ENCODE results near the gene PLEKHM1. TPM values are rescaled to one million over a fixed set of nuclear protein-coding genes. Genes with fewer than 3 reads are reported as not detected.
A peak's percentile ranks its signal among the peaks of the same experiment; 100 is the strongest.
"Not testable (repeated sequence)": the region's sequence is repeated elsewhere in the genome, so short reads cannot be mapped to it uniquely, and the experiment has no call there.

Gene PLEKHM1
- total RNA-seq, 4 donors from 2014 or later = 60.4 to 124 (median 94.1) TPM

GRCh38 chr17:45487704-45488103 lies 2.8 kb downstream of the PLEKHM1 start:
- not testable (repeated sequence) for H3K27me3 ChIP-seq, H3K9me3 ChIP-seq, H3K4me3 ChIP-seq, H3K36me3 ChIP-seq
- peak in 1 of 3 donors; percentile 55 for TF ChIP-seq POLR2AphosphoS5 (IDR thresholded peaks at IDR 0.05)
- peaks cover 54% of the 10 kb centered on the region for H3K4me1 ChIP-seq
- 6% methylated on average over 2 of the region's 2 CpGs for WGBS
- DNase-seq (ENCODE audit: low spot score in 2 of 2) = peak; percentile 87 to 92
- H3K27ac ChIP-seq = peak overlapping the region; percentile 77

GRCh38 chr17:45483591-45484216 lies 6.8 kb downstream of the PLEKHM1 start:
- H3K4me3 ChIP-seq, H3K27me3 ChIP-seq, H3K27ac ChIP-seq, H3K9me3 ChIP-seq, H3K36me3 ChIP-seq: not testable (repeated sequence)
- WGBS = 45% methylated on average over 4 of the region's 5 CpGs
- peaks cover 40% of the 10 kb centered on the region for H3K4me1 ChIP-seq
- peak in 1 of 2 donors; percentile 23 for DNase-seq (ENCODE audit: low spot score in 2 of 2)

- 14% methylated on average over 1 of the region's 3 CpGs for WGBS
- peaks cover 36% of the 10 kb centered on the region for H3K4me1 ChIP-seq
- not testable (repeated sequence) for H3K4me3 ChIP-seq, H3K9me3 ChIP-seq, H3K27ac ChIP-seq, H3K27me3 ChIP-seq, H3K36me3 ChIP-seq
- DNase-seq (ENCODE audit: low spot score in 2 of 2) = peak in 1 of 2 donors; percentile 6
These were observed 7.3 kb downstream of the PLEKHM1 start for GRCh38 chr17:45483177-45483576.

- WGBS = no CpG with 5 or more reads among the region's 4 CpGs
- H3K4me3 ChIP-seq; H3K36me3 ChIP-seq; DNase-seq (ENCODE audit: low spot score in 2 of 2); H3K27ac ChIP-seq; H3K27me3 ChIP-seq; H3K9me3 ChIP-seq: not testable (repeated sequence)
- peaks cover 27% of the 10 kb centered on the region for H3K4me1 ChIP-seq
These were observed 8.2 kb downstream of the PLEKHM1 start for GRCh38 chr17:45482317-45482716.

GRCh38 chr17:45475436-45475835 lies 15.1 kb downstream of the PLEKHM1 start:
- not testable (repeated sequence) for DNase-seq (ENCODE audit: low spot score in 2 of 2); H3K27me3 ChIP-seq; H3K27ac ChIP-seq; H3K9me3 ChIP-seq; H3K4me3 ChIP-seq; H3K4me1 ChIP-seq
- peaks cover 52% of the 10 kb centered on the region for H3K36me3 ChIP-seq
- 98% methylated on average over 7 of the region's 14 CpGs for WGBS

- not testable (repeated sequence) for H3K9me3 ChIP-seq; H3K27me3 ChIP-seq; H3K27ac ChIP-seq; H3K4me1 ChIP-seq; DNase-seq (ENCODE audit: low spot score in 2 of 2); H3K4me3 ChIP-seq
- 73% methylated on average over 3 of the region's 3 CpGs for WGBS
- H3K36me3 ChIP-seq = peaks cover 54% of the 10 kb centered on the region
These were observed 18.3 kb downstream of the PLEKHM1 start for GRCh38 chr17:45472249-45472648.

- Histone ChIP-seq H3K36me3 (peaks cover 37% of the 10 kb centered on the region), H3K27ac (peak overlapping the region; percentile 59)
- DNase-seq (ENCODE audit: low spot score in 2 of 2); H3K4me3 ChIP-seq; H3K27me3 ChIP-seq; H3K4me1 ChIP-seq; H3K9me3 ChIP-seq: not testable (repeated sequence)
- 33% methylated on average over 4 of the region's 4 CpGs for WGBS
These were observed 21.3 kb downstream of the PLEKHM1 start for GRCh38 chr17:45469204-45469563.

GRCh38 chr17:45468293-45469203 lies 22.0 kb downstream of the PLEKHM1 start:
- H3K4me3 ChIP-seq; DNase-seq (ENCODE audit: low spot score in 2 of 2); H3K4me1 ChIP-seq; H3K9me3 ChIP-seq; H3K27me3 ChIP-seq: not testable (repeated sequence)
- WGBS = 54% methylated on average over 6 of the region's 14 CpGs
- peaks cover 37% of the 10 kb centered on the region for H3K36me3 ChIP-seq
- H3K27ac ChIP-seq = peak overlapping the region; percentile 59

- H3K4me1 ChIP-seq; H3K27me3 ChIP-seq; H3K9me3 ChIP-seq; DNase-seq (ENCODE audit: low spot score in 2 of 2); H3K27ac ChIP-seq; H3K4me3 ChIP-seq: not testable (repeated sequence)
- H3K36me3 ChIP-seq = peaks cover 15% of the 10 kb centered on the region
- WGBS = 56% methylated on average over 4 of the region's 8 CpGs
These were observed 28.8 kb downstream of the PLEKHM1 start for GRCh38 chr17:45461524-45462327.

GRCh38 chr17:45460422-45460821 lies 30.1 kb downstream of the PLEKHM1 start:
- H3K4me3 ChIP-seq; DNase-seq (ENCODE audit: low spot score in 2 of 2); H3K27me3 ChIP-seq; H3K27ac ChIP-seq; H3K9me3 ChIP-seq; H3K4me1 ChIP-seq: not testable (repeated sequence)
- WGBS = 91% methylated on average over 5 of the region's 5 CpGs
- peaks cover 25% of the 10 kb centered on the region for H3K36me3 ChIP-seq

- H3K4me1 ChIP-seq; H3K4me3 ChIP-seq; DNase-seq (ENCODE audit: low spot score in 2 of 2); H3K27me3 ChIP-seq; H3K9me3 ChIP-seq; H3K27ac ChIP-seq: not testable (repeated sequence)
- 89% methylated on average over 8 of the region's 8 CpGs for WGBS
- peaks cover 51% of the 10 kb centered on the region for H3K36me3 ChIP-seq
These were observed 36.2 kb downstream of the PLEKHM1 start for GRCh38 chr17:45454341-45454740.

- not testable (repeated sequence) for H3K27ac ChIP-seq; H3K4me1 ChIP-seq; DNase-seq (ENCODE audit: low spot score in 2 of 2); H3K4me3 ChIP-seq; H3K9me3 ChIP-seq; H3K27me3 ChIP-seq
- no CpG with 5 or more reads among the region's 17 CpGs for WGBS
- peaks cover 55% of the 10 kb centered on the region for H3K36me3 ChIP-seq
These were observed 36.8 kb downstream of the PLEKHM1 start for GRCh38 chr17:45453731-45454130.

GRCh38 chr17:45453225-45453534 lies 37.3 kb downstream of the PLEKHM1 start:
- not testable (repeated sequence) for H3K27me3 ChIP-seq; H3K4me1 ChIP-seq; H3K4me3 ChIP-seq; H3K27ac ChIP-seq; H3K9me3 ChIP-seq; DNase-seq (ENCODE audit: low spot score in 2 of 2)
- WGBS = no CpG with 5 or more reads among the region's 7 CpGs
- peaks cover 55% of the 10 kb centered on the region for H3K36me3 ChIP-seq

Measured in suprapubic skin (tissue), 4 donors.